ENCODE results near the gene ZNF274. TPM values are rescaled to one million over a fixed set of nuclear protein-coding genes. Genes with fewer than 3 reads are reported as not detected.

The ZNF274 gene
- total and polyA plus RNA-seq, 2 experiments from 2014 or later = 19.9 to 31.2 TPM

GRCh38 chr19:58157045-58157728 lies 25.7 kb upstream of the ZNF274 start:
- ATAC-seq (no peak), DNase-seq (ENCODE audit: low spot score) (peak; percentile 61)
- peaks cover 13% of the 10 kb centered on the region for H3K79me2 ChIP-seq (replicated peaks; ENCODE audit: insufficient read depth)
- H3K9me3 Mint-ChIP-seq = peaks cover 50% of the 10 kb centered on the region
- no peak overlapping the region for H3K27ac ChIP-seq (ENCODE audit: low read depth)
- H3K4me1 ChIP-seq (ENCODE audit: insufficient read depth) = peaks cover 10% of the 10 kb centered on the region; the same call in 1 of the 2 replicates
- peak overlapping the region; percentile 42 for H3K4me3 ChIP-seq
- peak overlapping the region; percentile 80 for H2AFZ ChIP-seq
- peaks cover 14% of the 10 kb centered on the region for H3K27me3 Mint-ChIP-seq (ENCODE audit: insufficient read depth, low read depth, poor library complexity)
- TF ChIP-seq POLR2AphosphoS5 (IDR thresholded peaks at IDR 0.05; ENCODE audit: low read depth) = no peak
- no peak for TF ChIP-seq STAT1 (IDR thresholded peaks at IDR 0.05; ENCODE audit: unreplicated experiment)
- TF ChIP-seq REST (IDR thresholded peaks at IDR 0.05; ENCODE audit: unreplicated experiment) = no peak
- TF ChIP-seq ZNF331 (CRISPR knock-in tag; IDR thresholded peaks at IDR 0.05; ENCODE audit: low read depth) = no peak
- TF ChIP-seq EZH2phosphoT487 (IDR thresholded peaks at IDR 0.05; ENCODE audit: unreplicated experiment) = no peak
- TF ChIP-seq, protein P1, sequence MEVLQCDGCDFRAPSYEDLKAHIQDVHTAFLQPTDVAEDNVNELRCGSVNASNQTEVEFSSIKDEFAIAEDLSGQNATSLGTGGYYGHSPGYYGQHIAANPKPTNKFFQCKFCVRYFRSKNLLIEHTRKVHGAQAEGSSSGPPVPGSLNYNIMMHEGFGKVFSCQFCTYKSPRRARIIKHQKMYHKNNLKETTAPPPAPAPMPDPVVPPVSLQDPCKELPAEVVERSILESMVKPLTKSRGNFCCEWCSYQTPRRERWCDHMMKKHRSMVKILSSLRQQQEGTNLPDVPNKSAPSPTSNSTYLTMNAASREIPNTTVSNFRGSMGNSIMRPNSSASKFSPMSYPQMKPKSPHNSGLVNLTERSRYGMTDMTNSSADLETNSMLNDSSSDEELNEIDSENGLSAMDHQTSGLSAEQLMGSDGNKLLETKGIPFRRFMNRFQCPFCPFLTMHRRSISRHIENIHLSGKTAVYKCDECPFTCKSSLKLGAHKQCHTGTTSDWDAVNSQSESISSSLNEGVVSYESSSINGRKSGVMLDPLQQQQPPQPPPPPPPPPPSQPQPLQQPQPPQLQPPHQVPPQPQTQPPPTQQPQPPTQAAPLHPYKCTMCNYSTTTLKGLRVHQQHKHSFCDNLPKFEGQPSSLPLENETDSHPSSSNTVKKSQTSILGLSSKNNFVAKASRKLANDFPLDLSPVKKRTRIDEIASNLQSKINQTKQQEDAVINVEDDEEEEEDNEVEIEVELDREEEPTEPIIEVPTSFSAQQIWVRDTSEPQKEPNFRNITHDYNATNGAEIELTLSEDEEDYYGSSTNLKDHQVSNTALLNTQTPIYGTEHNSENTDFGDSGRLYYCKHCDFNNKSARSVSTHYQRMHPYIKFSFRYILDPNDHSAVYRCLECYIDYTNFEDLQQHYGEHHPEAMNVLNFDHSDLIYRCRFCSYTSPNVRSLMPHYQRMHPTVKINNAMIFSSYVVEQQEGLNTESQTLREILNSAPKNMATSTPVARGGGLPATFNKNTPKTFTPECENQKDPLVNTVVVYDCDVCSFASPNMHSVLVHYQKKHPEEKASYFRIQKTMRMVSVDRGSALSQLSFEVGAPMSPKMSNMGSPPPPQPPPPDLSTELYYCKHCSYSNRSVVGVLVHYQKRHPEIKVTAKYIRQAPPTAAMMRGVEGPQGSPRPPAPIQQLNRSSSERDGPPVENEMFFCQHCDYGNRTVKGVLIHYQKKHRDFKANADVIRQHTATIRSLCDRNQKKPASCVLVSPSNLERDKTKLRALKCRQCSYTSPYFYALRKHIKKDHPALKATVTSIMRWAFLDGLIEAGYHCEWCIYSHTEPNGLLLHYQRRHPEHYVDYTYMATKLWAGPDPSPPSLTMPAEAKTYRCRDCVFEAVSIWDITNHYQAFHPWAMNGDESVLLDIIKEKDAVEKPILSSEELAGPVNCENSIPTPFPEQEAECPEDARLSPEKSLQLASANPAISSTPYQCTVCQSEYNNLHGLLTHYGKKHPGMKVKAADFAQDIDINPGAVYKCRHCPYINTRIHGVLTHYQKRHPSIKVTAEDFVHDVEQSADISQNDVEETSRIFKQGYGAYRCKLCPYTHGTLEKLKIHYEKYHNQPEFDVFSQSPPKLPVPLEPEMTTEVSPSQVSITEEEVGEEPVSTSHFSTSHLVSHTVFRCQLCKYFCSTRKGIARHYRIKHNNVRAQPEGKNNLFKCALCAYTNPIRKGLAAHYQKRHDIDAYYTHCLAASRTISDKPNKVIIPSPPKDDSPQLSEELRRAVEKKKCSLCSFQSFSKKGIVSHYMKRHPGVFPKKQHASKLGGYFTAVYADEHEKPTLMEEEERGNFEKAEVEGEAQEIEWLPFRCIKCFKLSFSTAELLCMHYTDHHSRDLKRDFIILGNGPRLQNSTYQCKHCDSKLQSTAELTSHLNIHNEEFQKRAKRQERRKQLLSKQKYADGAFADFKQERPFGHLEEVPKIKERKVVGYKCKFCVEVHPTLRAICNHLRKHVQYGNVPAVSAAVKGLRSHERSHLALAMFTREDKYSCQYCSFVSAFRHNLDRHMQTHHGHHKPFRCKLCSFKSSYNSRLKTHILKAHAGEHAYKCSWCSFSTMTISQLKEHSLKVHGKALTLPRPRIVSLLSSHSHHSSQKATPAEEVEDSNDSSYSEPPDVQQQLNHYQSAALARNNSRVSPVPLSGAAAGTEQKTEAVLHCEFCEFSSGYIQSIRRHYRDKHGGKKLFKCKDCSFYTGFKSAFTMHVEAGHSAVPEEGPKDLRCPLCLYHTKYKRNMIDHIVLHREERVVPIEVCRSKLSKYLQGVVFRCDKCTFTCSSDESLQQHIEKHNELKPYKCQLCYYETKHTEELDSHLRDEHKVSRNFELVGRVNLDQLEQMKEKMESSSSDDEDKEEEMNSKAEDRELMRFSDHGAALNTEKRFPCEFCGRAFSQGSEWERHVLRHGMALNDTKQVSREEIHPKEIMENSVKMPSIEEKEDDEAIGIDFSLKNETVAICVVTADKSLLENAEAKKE (CRISPR knock-in tag; IDR thresholded peaks at IDR 0.05) = no peak
- no peak for TF ChIP-seq ZNF114 (CRISPR knock-in tag; IDR thresholded peaks at IDR 0.05)
- no peak for TF ChIP-seq CTCF (conservative IDR thresholded peaks at IDR 0.05; ENCODE audit: low read depth in 2 of 2)
- no peak for TF ChIP-seq JUNB (IDR thresholded peaks at IDR 0.05; ENCODE audit: unreplicated experiment)
- no peak for TF ChIP-seq CREB1 (CRISPR knock-in tag; IDR thresholded peaks at IDR 0.05; ENCODE audit: low read depth)
- TF ChIP-seq EZH2 (IDR thresholded peaks at IDR 0.05; ENCODE audit: low read depth, unreplicated experiment) = no peak
- no peak for TF ChIP-seq ETS1 (IDR thresholded peaks at IDR 0.05)
- no peak for TF ChIP-seq NANOG (IDR thresholded peaks at IDR 0.05; ENCODE audit: borderline replicate concordance)
- H3K36me3 ChIP-seq (ENCODE audit: insufficient read depth) = no peaks in the 10 kb centered on the region
- no peak overlapping the region for H3K4me3 Mint-ChIP-seq
- peaks cover 5% of the 10 kb centered on the region; the same call in 2 of the 3 replicates for H3K4me1 Mint-ChIP-seq
- H3K27ac Mint-ChIP-seq = no peak overlapping the region
- H4K20me1 ChIP-seq (replicated peaks; ENCODE audit: insufficient read depth) = no peaks in the 10 kb centered on the region
- no peaks in the 10 kb centered on the region for H3F3A ChIP-seq (replicated peaks; ENCODE audit: low read depth)
- peaks cover 3% of the 10 kb centered on the region; the same call in 1 of the 2 replicates for H3K27me3 ChIP-seq (ENCODE audit: insufficient read depth)
- H3K9me2 ChIP-seq (ENCODE audit: insufficient read depth) = no peaks in the 10 kb centered on the region; the same call in 1 of the 2 replicates
- peak overlapping the region; percentile 57; the same call in 1 of the 2 replicates for H3K4me2 ChIP-seq
- H3K36me3 Mint-ChIP-seq (ENCODE audit: low read depth) = peaks cover 10% of the 10 kb centered on the region
